Stimulated activated CD4-positive, alpha-beta T cell treated with anti-CD3 and anti-CD28 coated beads, Interleukin-1b, Interleukin-23, amount 100 ng/mL, for 48 hours (primary cell): Measurements from ENCODE around the gene SLAMF8.
A peak's percentile ranks its signal among the peaks of the same experiment; 100 is the strongest.

Source experiments
- DNase-seq: peaks from one replicate; pipeline ENCODE4 v3.0.0-alpha.2; 2020

Gene SLAMF8

GRCh38 chr1:159877695-159878444 is 51.2 kb downstream of the SLAMF8 start:
- no peak for DNase-seq

DNA sequence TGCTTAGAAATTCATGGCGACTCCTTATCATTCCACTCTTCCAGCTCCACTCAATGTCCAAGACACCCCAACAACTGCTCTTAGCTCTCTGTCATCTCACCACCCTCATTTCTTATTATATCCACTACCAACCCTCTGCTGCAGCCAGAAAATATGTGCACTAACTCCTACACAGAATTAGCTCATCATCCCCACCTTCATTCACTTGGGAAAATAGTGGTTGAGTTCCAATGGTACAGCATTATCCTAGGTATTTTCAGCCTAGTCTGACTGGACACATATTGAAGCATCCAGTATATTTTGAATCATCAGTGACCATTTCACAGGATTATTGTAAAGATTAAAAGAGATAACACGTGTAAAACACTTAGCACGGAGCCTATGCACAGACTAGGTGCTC is 52.5 kb downstream of the SLAMF8 start:
- no peak for DNase-seq

GRCh38 chr1:159879977-159880376 is 53.3 kb downstream of the SLAMF8 start:
- DNase-seq: no peak

GRCh38 chr1:159880430-159880829 is 53.8 kb downstream of the SLAMF8 start:
- DNase-seq: no peak

GRCh38 chr1:159881622-159882526 is 55.2 kb downstream of the SLAMF8 start:
- DNase-seq: peak; percentile 8

- no peak for DNase-seq
These were observed 55.8 kb downstream of the SLAMF8 start for GRCh38 chr1:159882527-159882862.

DNA sequence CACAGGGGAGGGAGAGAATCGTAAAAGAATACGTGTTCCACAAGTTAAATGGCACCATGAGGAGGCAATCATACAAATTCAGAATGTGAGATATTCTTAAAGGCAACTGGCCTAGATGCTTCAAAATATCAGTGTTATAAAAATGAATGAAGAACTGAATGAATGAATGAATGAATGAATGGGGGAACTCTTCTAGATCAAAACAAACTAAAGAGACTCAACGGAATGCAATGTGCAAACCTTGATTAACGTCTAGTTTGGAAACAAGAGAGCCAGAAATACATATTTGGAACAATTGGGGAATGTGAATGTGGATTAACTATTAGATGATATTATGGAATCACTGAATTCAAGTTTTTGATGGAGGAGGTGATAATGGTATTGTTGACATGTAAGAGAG is 56.5 kb downstream of the SLAMF8 start:
- DNase-seq: no peak

GRCh38 chr1:159884296-159884695 is 57.6 kb downstream of the SLAMF8 start:
- DNase-seq: no peak
